Erythroblast (primary cell): ENCODE data around the gene DNAJB13.
A peak's percentile ranks its signal among the peaks of the same experiment; 100 is the strongest.

ENCODE experiments used
- GATA1 ChIP-seq: IDR thresholded peaks from 2 replicates; pipeline ENCODE4 v1.6.1; 2011; ENCODE audit warnings: low read depth, mild to moderate bottlenecking, control low read depth, low read length, moderate library complexity
- POLR2A ChIP-seq: IDR thresholded peaks from 2 replicates; pipeline ENCODE4 v1.6.1; 2011; ENCODE audit warnings: mild to moderate bottlenecking, low read length

GRCh38 chr11:73968356-73968966 lies 17.6 kb downstream of the DNAJB13 start:
- TF ChIP-seq POLR2A = peak; percentile 30
- no peak for TF ChIP-seq GATA1
